Fibroblast of lung (primary cell): Measurements from ENCODE around the gene NPC1L1. TPM values are rescaled to one million over a fixed set of nuclear protein-coding genes. Genes with fewer than 3 reads are reported as not detected.

Experiments used
- DNase-seq, 2 donors: peaks; one replicate each; pipeline versions ENCODE4 v3.0.0 to v3.0.0-alpha.2; 2010; ENCODE audit warnings: low read depth in 2 of 2
- H2AFZ ChIP-seq: 2 replicates; pipeline ENCODE4 v1.5.1; 2012; ENCODE audit warnings: low read length, control low read depth, inconsistent platforms
- H3K27ac ChIP-seq: 2 replicates; pipeline ENCODE4 v1.5.1; 2011; ENCODE audit warnings: low read length, control low read depth; ENCODE audit not compliant: insufficient read depth
- H3K27me3 ChIP-seq: 2 replicates; pipeline ENCODE4 v1.5.1; 2011; ENCODE audit warnings: mild to moderate bottlenecking, low read length; ENCODE audit not compliant: control insufficient read depth, insufficient read depth
- H3K36me3 ChIP-seq: 2 replicates; pipeline ENCODE4 v1.5.1; 2011; ENCODE audit warnings: low read length; ENCODE audit not compliant: control insufficient read depth, insufficient read depth
- H3K4me1 ChIP-seq: 2 replicates; pipeline ENCODE4 v1.5.1; 2011; ENCODE audit warnings: low read length; ENCODE audit not compliant: control insufficient read depth, insufficient read depth; ENCODE audit errors: extremely low read depth
- H3K4me2 ChIP-seq: 2 replicates; pipeline ENCODE4 v1.5.1; 2011; ENCODE audit warnings: low read length, control low read depth; ENCODE audit not compliant: insufficient read depth; ENCODE audit errors: extremely low read depth
- H3K4me3 ChIP-seq, 4 experiments: fragments of 200-600 bp in 1 of 4; sonication (generic) in 1 of 4; replicated peaks in 1 of 4; 2 replicates each; pipeline ENCODE4 v1.5.1; 2011 to 2016; ENCODE audit warnings: low read length in 4 of 4, low read depth in 3 of 4, mild to moderate bottlenecking in 3 of 4, control low read depth in 2 of 4, inconsistent platforms in 1 of 4, mixed read lengths in 1 of 4; ENCODE audit not compliant: insufficient read depth in 1 of 4; ENCODE audit errors: control extremely low read depth in 1 of 4
- H3K79me2 ChIP-seq: 2 replicates; pipeline ENCODE4 v1.5.1; 2012; ENCODE audit warnings: mild to moderate bottlenecking, low read length, inconsistent platforms; ENCODE audit not compliant: control insufficient read depth, insufficient read depth
- H3K9ac ChIP-seq: 2 replicates; pipeline ENCODE4 v1.5.1; 2011; ENCODE audit warnings: mild to moderate bottlenecking, low read length, control low read depth; ENCODE audit not compliant: insufficient read depth
- H3K9me3 ChIP-seq: 2 replicates; pipeline ENCODE4 v1.5.1; 2012; ENCODE audit warnings: low read depth, low read length; ENCODE audit not compliant: control insufficient read depth, insufficient read depth
- H4K20me1 ChIP-seq: 2 replicates; pipeline ENCODE4 v1.5.1; 2011; ENCODE audit warnings: low read length; ENCODE audit not compliant: control insufficient read depth, insufficient read depth; ENCODE audit errors: extremely low read depth
- EZH2 ChIP-seq: IDR thresholded peaks from 2 replicates; pipeline ENCODE4 v1.5.1; 2012; ENCODE audit warnings: low read length, control low read depth, mild to moderate bottlenecking; ENCODE audit errors: missing control alignments
- polyA plus RNA-seq, 2 donors: library from polyadenylated mRNA; depleted of rRNA in 1 of 2; stranded (reverse) in 1 of 2; unstranded in 1 of 2; fragments of >200 nt; gene quantifications; 2 replicates each; pipeline ENCODE4 v1.2.1, GENCODE V29; 2011 to 2012; ENCODE audit warnings: missing spikeins in 1 of 2
- total RNA-seq: library from RNA; depleted of rRNA; stranded (reverse); fragments of >200 nt; gene quantifications from 2 replicates; pipeline ENCODE4 v1.2.1, GENCODE V29; 2014
- TF ChIP-seq, protein P1 (sequence below), 2 donors: IDR thresholded peaks in 1 of 2; conservative IDR thresholded peaks in 1 of 2; 1 replicate in 1 of 2; 2 replicates in 1 of 2; pipeline ENCODE4 v1.5.1; 2011 to 2012; ENCODE audit warnings: low read length in 2 of 2, control low read depth in 1 of 2, inconsistent platforms in 1 of 2, low read depth in 1 of 2, mild to moderate bottlenecking in 1 of 2

The NPC1L1 gene
- total and polyA plus RNA-seq, 2 donors (not counting 1 experiment from before 2014, with no cell fraction given): under 0.01 to 0.05 TPM

DNA sequence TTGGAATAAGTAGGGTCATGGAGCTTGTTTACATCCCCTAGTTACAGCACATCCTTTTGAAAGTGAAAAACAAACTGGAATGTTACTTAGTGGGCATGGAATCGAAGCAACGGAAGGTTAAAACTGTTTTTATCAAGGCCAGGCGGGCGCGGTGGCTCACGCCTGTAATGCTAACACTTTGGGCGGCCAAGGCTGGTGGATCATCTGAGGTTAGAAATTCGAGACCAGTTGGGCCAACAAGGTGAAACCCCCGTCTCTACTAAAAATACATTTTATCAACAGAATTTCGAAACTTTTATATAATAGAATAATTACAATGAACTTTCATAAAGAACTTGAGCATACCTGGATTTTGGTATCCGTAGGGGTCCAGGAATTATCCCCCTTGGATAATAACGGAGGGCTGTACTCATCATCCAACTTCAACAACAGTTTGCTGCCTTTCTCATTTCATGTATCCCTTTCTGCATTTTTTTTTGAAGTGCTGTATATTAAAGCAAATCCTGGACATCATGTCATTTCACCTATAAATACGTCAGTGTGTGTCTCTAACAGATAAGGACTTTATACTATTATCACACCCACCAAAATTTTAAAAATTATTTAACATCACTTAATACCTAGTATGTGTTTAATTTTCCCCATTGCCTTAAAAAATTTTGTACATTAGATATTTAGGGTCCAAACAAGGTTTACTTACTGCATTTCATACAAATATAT is 42.2 kb upstream of the NPC1L1 start:
- Histone ChIP-seq H2AFZ (peak overlapping the region; percentile 97), H3K9ac (no peak overlapping the region), H3K4me1 (peaks cover 3% of the 10 kb centered on the region)

DNA sequence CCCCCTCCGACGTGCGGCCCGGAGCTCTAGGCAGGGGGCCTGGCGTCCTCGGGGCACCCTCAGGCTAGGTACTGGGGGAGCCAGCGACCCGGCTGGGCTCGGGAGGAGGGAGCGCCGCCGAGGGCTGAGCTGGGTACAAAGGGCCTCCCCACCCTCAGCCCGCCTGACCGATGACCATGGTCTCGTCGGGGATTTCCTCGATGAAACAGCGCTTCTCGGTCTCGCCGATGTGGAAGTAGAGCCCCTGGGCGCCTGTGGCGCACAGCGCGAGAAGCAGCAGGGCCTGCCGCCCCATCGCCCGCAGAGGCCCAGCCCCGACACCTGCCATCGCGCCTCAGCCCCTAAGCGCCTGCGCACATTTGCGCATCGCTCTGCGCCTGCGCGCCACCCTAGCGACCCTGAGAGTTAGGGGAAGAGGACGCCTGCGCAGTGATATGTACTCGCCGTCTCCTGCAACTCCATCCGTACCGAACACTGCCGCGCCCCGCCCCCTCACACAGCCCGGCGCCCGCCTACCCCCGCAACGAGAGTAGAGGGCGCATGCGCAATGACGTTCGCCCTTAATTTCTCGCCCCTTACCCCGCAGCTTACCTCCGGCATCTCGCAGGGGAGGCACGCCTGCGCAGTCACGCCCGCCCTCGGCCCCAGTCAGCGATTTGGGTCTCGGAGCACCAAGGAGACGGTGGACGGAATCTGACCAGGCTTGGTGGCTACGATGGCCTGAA is 40.9 kb upstream of the NPC1L1 start, which contains the start of gene TMED4:
Gene TMED4, minus strand, starts transcription at position 353 of the 725 bp plus-strand sequence. Its CDS starts 25 bp downstream, at position 328.
- Histone ChIP-seq H3K36me3 (peaks cover 7% of the 10 kb centered on the region), H4K20me1 (no peaks in the 10 kb centered on the region), H3K79me2 (peaks cover 14% of the 10 kb centered on the region), H3K9ac (peak within 1 kb of the TSS; percentile 86), H2AFZ (peak within 1 kb of the TSS; percentile 97), H3K4me3 (peak within 1 kb of the TSS; percentile 85 to 96 (median 91)), H3K4me1 (peaks cover 3% of the 10 kb centered on the region), H3K27me3 (no peaks in the 10 kb centered on the region), H3K9me3 (no peaks in the 10 kb centered on the region), H3K4me2 (peak within 1 kb of the TSS; percentile 98), H3K27ac (peak within 1 kb of the TSS; percentile 94)
- DNase-seq: peak; percentile 96 to 99
- TF ChIP-seq EZH2: no peak
- TF ChIP-seq, protein P1, sequence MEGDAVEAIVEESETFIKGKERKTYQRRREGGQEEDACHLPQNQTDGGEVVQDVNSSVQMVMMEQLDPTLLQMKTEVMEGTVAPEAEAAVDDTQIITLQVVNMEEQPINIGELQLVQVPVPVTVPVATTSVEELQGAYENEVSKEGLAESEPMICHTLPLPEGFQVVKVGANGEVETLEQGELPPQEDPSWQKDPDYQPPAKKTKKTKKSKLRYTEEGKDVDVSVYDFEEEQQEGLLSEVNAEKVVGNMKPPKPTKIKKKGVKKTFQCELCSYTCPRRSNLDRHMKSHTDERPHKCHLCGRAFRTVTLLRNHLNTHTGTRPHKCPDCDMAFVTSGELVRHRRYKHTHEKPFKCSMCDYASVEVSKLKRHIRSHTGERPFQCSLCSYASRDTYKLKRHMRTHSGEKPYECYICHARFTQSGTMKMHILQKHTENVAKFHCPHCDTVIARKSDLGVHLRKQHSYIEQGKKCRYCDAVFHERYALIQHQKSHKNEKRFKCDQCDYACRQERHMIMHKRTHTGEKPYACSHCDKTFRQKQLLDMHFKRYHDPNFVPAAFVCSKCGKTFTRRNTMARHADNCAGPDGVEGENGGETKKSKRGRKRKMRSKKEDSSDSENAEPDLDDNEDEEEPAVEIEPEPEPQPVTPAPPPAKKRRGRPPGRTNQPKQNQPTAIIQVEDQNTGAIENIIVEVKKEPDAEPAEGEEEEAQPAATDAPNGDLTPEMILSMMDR (conservative IDR thresholded peaks at IDR 0.05 in 1 of 2, IDR thresholded peaks at IDR 0.05 in 1 of 2; ENCODE audit: low read depth in 1 of 2, low read length in 2 of 2): no peak

More for the DNA sequence above, 42.2 kb upstream of the NPC1L1 start:
- no peak for DNase-seq
- H4K20me1 ChIP-seq: no peaks in the 10 kb centered on the region
- H3K36me3 ChIP-seq: peaks cover 6% of the 10 kb centered on the region
- no peaks in the 10 kb centered on the region for H3K9me3 ChIP-seq
- H3K79me2 ChIP-seq: peaks cover 14% of the 10 kb centered on the region
- peak overlapping the region; percentile 94 for H3K27ac ChIP-seq
- H3K4me3 ChIP-seq: peak overlapping the region; percentile 85 to 96 (median 91)
- H3K4me2 ChIP-seq: peak overlapping the region; percentile 91
- TF ChIP-seq, protein P1 (conservative IDR thresholded peaks at IDR 0.05 in 1 of 2, IDR thresholded peaks at IDR 0.05 in 1 of 2; ENCODE audit: low read depth in 1 of 2, low read length in 2 of 2): no peak
- no peak for TF ChIP-seq EZH2
- no peaks in the 10 kb centered on the region for H3K27me3 ChIP-seq
